Stimulated activated naive CD8-positive, alpha-beta T cell treated with anti-CD3 and anti-CD28 coated beads, Interleukin-15, Interleukin-2, amounts not matched to agents 100 ng/mL and 50 ng/mL, for 24 hours (primary cell): ENCODE results near the gene SASS6.
"Not testable (repeated sequence)": the region's sequence is repeated elsewhere in the genome, so short reads cannot be mapped to it uniquely, and the experiment has no call there.

ENCODE experiments used
- H3K27ac Mint-ChIP-seq: one replicate; pipeline ENCODE4 v1.8.0; 2021; ENCODE audit warnings: mild to moderate bottlenecking, mixed read lengths
- H3K27me3 Mint-ChIP-seq: one replicate; pipeline ENCODE4 v1.8.0; 2021; ENCODE audit warnings: mixed read lengths
- H3K36me3 Mint-ChIP-seq: one replicate; pipeline ENCODE4 v1.8.0; 2021; ENCODE audit warnings: low read depth, mixed read lengths
- H3K4me1 Mint-ChIP-seq: one replicate; pipeline ENCODE4 v1.8.0; 2021; ENCODE audit warnings: low read depth, mixed read lengths
- H3K4me3 Mint-ChIP-seq: one replicate; pipeline ENCODE4 v1.8.0; 2021; ENCODE audit warnings: mild to moderate bottlenecking, mixed read lengths
- H3K9me3 Mint-ChIP-seq: one replicate; pipeline ENCODE4 v1.8.0; 2021; ENCODE audit warnings: mixed read lengths

Gene SASS6

DNA sequence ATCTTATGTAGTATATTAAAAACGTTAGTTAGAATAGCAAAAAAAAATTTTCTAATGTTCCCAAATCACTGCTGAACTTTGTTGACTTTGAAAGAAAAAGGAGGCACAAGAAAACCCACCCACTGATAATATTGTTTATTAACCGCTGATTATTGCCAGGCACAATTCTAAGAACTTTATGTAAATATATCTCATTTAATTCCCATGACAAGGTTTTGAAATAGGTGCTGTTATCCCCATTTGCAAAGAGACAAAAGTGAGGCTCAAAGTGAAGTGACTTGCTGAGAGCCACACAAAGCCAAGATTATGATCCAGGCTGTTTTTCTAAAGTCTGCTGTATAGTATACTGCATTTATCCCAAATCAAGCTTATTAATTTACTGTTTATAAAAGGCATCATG lies 56.4 kb downstream of the SASS6 start:
- Mint-ChIP-seq H3K27ac (no peak overlapping the region), H3K4me3 (no peak overlapping the region), H3K36me3 (peaks cover 61% of the 10 kb centered on the region), H3K9me3 (no peaks in the 10 kb centered on the region), H3K27me3 (no peaks in the 10 kb centered on the region), H3K4me1 (peaks cover 16% of the 10 kb centered on the region)

- H3K9me3 Mint-ChIP-seq = no peaks in the 10 kb centered on the region
- H3K27me3 Mint-ChIP-seq = no peaks in the 10 kb centered on the region
- no peak overlapping the region for H3K4me3 Mint-ChIP-seq
- peaks cover 18% of the 10 kb centered on the region for H3K4me1 Mint-ChIP-seq
- peaks cover 66% of the 10 kb centered on the region for H3K36me3 Mint-ChIP-seq
- H3K27ac Mint-ChIP-seq = peak overlapping the region; percentile 53
These were observed 57.0 kb downstream of the SASS6 start for GRCh38 chr1:100075773-100076172.

DNA sequence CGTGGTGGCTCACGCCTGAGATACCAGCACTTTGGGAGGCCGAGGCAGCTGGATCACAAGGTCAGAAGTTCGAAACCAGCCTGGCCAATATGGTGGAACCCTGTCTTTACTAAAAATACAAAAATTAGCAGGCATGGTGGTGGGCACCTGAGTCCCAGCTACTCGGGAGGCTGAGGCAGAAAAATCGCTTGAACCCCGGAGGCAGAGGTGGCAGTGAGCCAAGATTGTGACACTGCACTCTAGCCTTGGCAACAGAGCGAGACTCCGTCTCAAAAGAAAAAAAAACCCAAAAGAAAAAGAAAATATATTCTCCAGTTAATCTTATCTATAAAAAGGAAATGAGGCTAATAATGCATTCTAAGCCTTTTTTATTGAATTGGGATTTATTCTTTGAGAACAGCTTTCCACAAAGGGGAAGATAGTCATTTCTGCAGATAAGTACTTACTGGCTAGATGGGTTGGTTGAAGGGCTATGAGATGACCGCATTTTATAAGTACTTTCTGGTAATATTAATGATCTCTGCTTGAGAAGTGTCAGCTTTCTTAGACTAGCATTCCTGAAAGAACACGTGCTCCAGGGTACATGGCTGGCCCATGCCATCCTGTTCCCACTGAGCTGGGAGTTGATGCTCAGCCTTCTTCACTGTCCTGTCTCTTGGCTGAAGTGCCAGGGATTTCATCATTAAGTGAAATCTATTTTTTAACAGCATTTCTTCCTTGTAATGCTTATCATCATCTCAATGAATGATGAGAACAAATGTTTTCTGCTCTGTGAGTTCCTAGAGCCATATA lies 57.9 kb downstream of the SASS6 start:
- peaks cover 70% of the 10 kb centered on the region for H3K36me3 Mint-ChIP-seq

DNA sequence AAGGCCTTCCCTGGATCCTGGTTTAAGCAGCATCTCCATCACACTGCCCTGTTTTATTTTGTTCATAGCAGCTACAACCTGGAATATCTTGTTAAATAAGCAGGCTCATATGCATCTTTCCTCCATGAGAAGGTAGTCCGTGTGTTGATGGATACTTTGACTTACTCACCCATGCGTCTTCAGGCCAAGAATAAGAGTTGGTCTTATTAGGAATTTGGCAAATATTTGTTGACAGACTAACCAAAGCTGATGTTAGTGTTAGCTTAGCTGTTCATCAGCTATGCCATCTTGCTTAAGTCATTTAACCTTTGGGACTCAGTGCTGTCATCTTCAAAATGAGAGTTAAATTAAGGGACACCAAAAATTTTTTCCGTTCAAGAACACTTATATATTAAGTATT lies 59.2 kb downstream of the SASS6 start:
- Mint-ChIP-seq H3K36me3 (peaks cover 70% of the 10 kb centered on the region), H3K27me3 (no peaks in the 10 kb centered on the region), H3K9me3 (no peaks in the 10 kb centered on the region), H3K4me1 (peaks cover 18% of the 10 kb centered on the region), H3K4me3 (no peak overlapping the region), H3K27ac (peak overlapping the region; percentile 2)

More for the DNA sequence above, 57.9 kb downstream of the SASS6 start:
- Mint-ChIP-seq H3K4me1 (peaks cover 18% of the 10 kb centered on the region), H3K4me3 (no peak overlapping the region), H3K9me3 (no peaks in the 10 kb centered on the region), H3K27ac (no peak overlapping the region), H3K27me3 (no peaks in the 10 kb centered on the region)

GRCh38 chr1:100070201-100070939 lies 62.4 kb downstream of the SASS6 start:
- Mint-ChIP-seq H3K36me3 (peaks cover 72% of the 10 kb centered on the region), H3K9me3 (no peaks in the 10 kb centered on the region), H3K27ac (peak overlapping the region; percentile 1), H3K27me3 (no peaks in the 10 kb centered on the region), H3K4me3 (no peak overlapping the region), H3K4me1 (peaks cover 18% of the 10 kb centered on the region)

- Mint-ChIP-seq H3K27ac (peak overlapping the region; percentile 87), H3K9me3 (no peaks in the 10 kb centered on the region), H3K4me3 (no peak overlapping the region), H3K4me1 (peaks cover 16% of the 10 kb centered on the region), H3K36me3 (peaks cover 71% of the 10 kb centered on the region), H3K27me3 (no peaks in the 10 kb centered on the region)
These were observed 66.8 kb downstream of the SASS6 start for GRCh38 chr1:100065969-100066227.

- Mint-ChIP-seq H3K27me3 (no peaks in the 10 kb centered on the region), H3K4me3 (no peak overlapping the region), H3K4me1 (peaks cover 16% of the 10 kb centered on the region), H3K9me3 (no peaks in the 10 kb centered on the region), H3K27ac (peak overlapping the region; percentile 87), H3K36me3 (peaks cover 71% of the 10 kb centered on the region)
These were observed 67.4 kb downstream of the SASS6 start for GRCh38 chr1:100065183-100065968.

DNA sequence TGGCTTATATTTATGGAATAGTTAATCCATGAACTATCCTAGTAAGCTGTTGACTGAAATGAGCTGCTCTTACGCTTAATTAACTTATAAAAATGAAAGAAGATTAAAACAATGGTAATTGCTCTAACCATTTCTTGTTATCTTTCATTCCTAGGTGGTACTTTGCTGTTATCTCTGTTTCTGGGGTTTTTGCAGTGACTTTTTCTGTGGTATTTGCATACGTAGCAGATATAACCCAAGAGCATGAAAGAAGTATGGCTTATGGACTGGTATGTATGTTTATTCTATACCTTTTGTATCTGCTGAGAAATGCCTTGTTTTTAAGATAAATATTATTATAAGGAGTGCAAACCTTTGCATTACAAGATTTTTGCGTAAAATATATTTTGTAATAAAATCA lies 71.0 kb downstream of the SASS6 start:
- Mint-ChIP-seq H3K36me3 (peaks cover 69% of the 10 kb centered on the region), H3K4me3 (no peak overlapping the region), H3K4me1 (peaks cover 16% of the 10 kb centered on the region), H3K27ac (no peak overlapping the region), H3K9me3 (no peaks in the 10 kb centered on the region), H3K27me3 (no peaks in the 10 kb centered on the region)

DNA sequence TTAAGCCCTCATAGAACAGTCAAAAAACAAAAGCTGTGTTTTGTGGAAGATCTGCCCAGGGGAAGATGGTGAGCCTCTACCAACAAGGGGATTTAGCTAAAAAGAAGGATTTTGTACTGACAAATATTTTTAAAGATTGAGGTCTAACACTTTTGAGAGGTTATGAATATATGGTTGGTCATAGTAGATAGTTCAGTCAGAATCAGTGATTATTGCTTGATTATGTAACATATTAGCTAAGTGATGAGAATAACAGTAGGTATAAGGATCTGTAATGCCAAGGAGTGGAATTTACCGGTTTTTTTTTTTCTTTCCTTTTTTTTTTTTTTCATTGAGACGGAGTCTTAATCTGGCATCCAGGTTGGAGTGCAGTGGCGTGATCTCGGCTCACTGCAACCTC lies 79.0 kb downstream of the SASS6 start:
- Mint-ChIP-seq H3K9me3 (no peaks in the 10 kb centered on the region), H3K4me1 (peaks cover 38% of the 10 kb centered on the region), H3K4me3 (no peak overlapping the region), H3K27ac (no peak overlapping the region), H3K27me3 (no peaks in the 10 kb centered on the region), H3K36me3 (peaks cover 58% of the 10 kb centered on the region)

DNA sequence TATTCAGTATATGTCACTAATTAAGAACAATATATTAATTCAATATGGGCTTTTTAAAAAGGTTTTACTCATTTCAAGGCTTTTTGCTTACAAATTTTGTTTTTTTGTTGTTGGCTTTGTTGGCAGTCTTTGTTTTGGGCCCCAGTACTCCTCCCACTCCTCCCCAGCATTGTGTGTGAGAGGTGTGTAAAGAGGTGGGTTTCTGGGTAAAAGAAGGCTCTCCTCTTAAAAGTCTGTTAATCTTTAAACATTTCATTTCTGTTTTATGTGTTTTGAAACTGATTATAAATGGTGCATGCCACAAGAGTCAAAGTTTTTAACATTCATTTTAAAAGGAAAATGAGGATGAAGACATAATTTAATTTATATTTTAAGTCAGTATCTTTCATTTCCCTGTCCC lies 79.6 kb downstream of the SASS6 start:
- peaks cover 44% of the 10 kb centered on the region for H3K4me1 Mint-ChIP-seq
- H3K27ac Mint-ChIP-seq = no peak overlapping the region
- H3K4me3 Mint-ChIP-seq = no peak overlapping the region
- H3K9me3 Mint-ChIP-seq = no peaks in the 10 kb centered on the region
- peaks cover 58% of the 10 kb centered on the region for H3K36me3 Mint-ChIP-seq
- H3K27me3 Mint-ChIP-seq = no peaks in the 10 kb centered on the region

DNA sequence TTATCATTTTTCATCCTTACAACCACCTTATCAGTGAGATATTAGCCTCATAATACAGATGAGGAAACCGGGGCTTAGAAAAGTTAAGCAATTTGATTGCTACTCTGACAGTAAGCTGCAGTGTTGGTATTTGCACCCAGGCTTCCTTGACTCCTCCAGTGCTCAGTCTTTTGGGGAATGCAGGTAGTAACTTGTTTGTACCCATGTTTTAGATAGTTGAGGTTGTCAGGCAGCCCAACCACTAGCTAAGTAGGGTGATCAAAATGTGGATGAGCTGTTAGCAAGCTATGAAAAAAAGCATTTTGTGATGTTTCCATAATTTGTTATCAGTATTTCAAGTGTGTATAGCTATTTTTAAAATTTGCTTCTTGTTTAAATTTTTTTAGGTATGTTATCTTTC lies 80.8 kb downstream of the SASS6 start:
- Mint-ChIP-seq H3K4me1 (peaks cover 56% of the 10 kb centered on the region), H3K27me3 (no peaks in the 10 kb centered on the region), H3K27ac (no peak overlapping the region), H3K4me3 (no peak overlapping the region), H3K36me3 (peaks cover 51% of the 10 kb centered on the region), H3K9me3 (no peaks in the 10 kb centered on the region)

- H3K4me1 Mint-ChIP-seq = peaks cover 61% of the 10 kb centered on the region
- no peak overlapping the region for H3K4me3 Mint-ChIP-seq
- peaks cover 50% of the 10 kb centered on the region for H3K36me3 Mint-ChIP-seq
- no peaks in the 10 kb centered on the region for H3K9me3 Mint-ChIP-seq
- no peak overlapping the region for H3K27ac Mint-ChIP-seq
- no peaks in the 10 kb centered on the region for H3K27me3 Mint-ChIP-seq
These were observed 81.3 kb downstream of the SASS6 start for GRCh38 chr1:100051401-100051800.

DNA sequence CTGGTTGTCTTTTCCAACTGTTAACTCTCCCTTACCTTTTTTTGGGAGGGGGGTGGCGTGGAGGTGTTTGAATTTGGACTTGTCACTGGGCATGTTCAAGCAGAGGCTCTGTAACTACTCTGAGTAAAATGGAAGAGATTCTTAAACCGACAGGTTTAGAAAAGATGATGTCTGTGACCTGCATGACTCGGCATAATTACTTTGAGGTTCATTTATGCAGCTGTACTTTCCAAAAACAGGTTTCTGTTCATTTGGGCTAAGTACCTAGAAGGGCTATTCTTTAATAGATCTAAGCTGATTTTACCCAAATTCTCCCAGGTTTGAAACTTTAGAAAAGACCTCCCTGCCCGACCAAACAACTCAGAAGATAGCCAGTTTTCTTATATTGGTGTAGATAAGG lies 82.6 kb downstream of the SASS6 start:
- H3K4me1 Mint-ChIP-seq = peaks cover 74% of the 10 kb centered on the region
- no peaks in the 10 kb centered on the region for H3K9me3 Mint-ChIP-seq
- H3K4me3 Mint-ChIP-seq = no peak overlapping the region
- peak overlapping the region; percentile 71 for H3K27ac Mint-ChIP-seq
- H3K27me3 Mint-ChIP-seq = no peaks in the 10 kb centered on the region
- H3K36me3 Mint-ChIP-seq = peaks cover 46% of the 10 kb centered on the region

DNA sequence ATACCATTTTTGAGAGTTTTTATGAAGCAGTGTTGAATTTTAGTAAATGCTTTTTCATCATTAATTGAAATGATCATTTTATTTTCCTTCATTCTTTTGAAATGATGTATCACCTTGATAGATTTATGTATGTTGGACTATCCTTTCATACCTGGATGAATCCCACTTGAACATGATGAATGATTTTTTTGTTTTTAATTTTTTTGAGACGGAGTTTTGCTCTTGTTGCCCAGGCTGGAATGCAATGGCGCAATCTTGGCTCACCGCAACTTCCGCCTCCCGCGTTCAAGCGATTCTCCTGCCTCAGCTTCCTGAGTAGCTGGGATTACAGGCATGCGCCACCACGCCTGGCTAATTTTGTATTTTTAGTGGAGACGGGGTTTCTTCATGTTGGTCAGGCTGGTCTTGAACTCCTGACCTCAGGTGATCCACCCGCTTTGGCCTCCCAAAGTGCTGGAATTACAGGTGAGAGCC lies 85.5 kb downstream of the SASS6 start:
- peak overlapping the region; percentile 78 for H3K4me3 Mint-ChIP-seq
- peak overlapping the region; percentile 94 for H3K27ac Mint-ChIP-seq
- H3K27me3 Mint-ChIP-seq, H3K9me3 Mint-ChIP-seq: not testable (repeated sequence)
- H3K36me3 Mint-ChIP-seq = peaks cover 52% of the 10 kb centered on the region
- H3K4me1 Mint-ChIP-seq = peaks cover 89% of the 10 kb centered on the region

DNA sequence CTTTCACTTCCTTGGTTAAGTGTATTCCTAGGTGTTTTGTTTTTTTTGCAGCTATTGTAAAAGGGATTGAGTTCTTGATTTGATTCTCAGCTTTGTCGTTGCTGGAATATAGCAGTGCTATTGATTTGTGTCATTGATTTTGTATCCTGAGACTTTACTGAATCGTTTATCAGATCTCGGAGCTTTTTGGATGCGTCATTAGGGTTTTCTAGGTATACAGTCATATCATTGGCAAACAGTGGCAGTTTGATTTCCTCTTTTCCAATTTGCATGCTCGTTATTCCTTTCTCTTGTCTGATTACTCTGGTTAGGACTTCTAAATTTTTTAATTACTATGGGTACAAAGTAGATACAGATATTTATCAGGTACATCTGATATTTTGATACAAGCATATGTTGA lies 87.5 kb downstream of the SASS6 start:
- H3K36me3 Mint-ChIP-seq = peaks cover 56% of the 10 kb centered on the region

More for the DNA sequence above, 87.5 kb downstream of the SASS6 start:
- Mint-ChIP-seq H3K27me3 (no peaks in the 10 kb centered on the region), H3K4me1 (peaks cover 97% of the 10 kb centered on the region), H3K4me3 (no peak overlapping the region), H3K27ac (no peak overlapping the region), H3K9me3 (no peaks in the 10 kb centered on the region)
